K562 (cell line): ENCODE measurements around the gene UBALD2. TPM values are rescaled to one million over a fixed set of nuclear protein-coding genes. Genes with fewer than 3 reads are reported as not detected.

Source experiments
- CHD7 ChIP-seq: fragments of 200-600 bp; sonication (generic); IDR thresholded peaks from one replicate; pipeline ENCODE4 v1.6.1; 2012; ENCODE audit warnings: mild to moderate bottlenecking, low read depth, low read length, inconsistent platforms
- SRSF1 ChIP-seq: fragments of 200-400 bp; formaldehyde crosslinking; IDR thresholded peaks from 2 replicates; pipeline ENCODE4 v1.6.1; 2017; ENCODE audit warnings: mild to moderate bottlenecking, low read depth, low read length, moderate library complexity
- polyA plus RNA-seq, 8 experiments: library from polyadenylated mRNA; depleted of rRNA in 4 of 8; stranded (reverse) in 5 of 8; unstranded in 3 of 8; fragments of >200 nt; fragmentation: Nextera tagmentation in 2 of 8; fragmentation: Illumina TruSeq in 1 of 8; extraction: Ambion mirVana in 2 of 8; extraction: Trizol in 1 of 8; gene quantifications; 2 replicates each; pipeline versions ENCODE4 v1.2.1 to v1.2.3, GENCODE V29; 2011 to 2014; ENCODE audit warnings: inconsistent platforms in 1 of 8, missing spikeins in 1 of 8
- total RNA-seq, 7 experiments: library from RNA; depleted of rRNA in 6 of 7; stranded (reverse); fragments of >200 nt in 6 of 7; fragmentation: Illumina TruSeq in 2 of 7; extraction: Trizol in 2 of 7; gene quantifications; 2 replicates each; pipeline versions ENCODE4 v1.2.1 to v1.2.3, GENCODE V29; 2011 to 2021; ENCODE audit warnings: low replicate concordance in 1 of 7
- TF ChIP-seq, protein P1 (sequence below): fragments of 450-650 bp; IDR thresholded peaks from 2 replicates; pipeline ENCODE4 v1.6.1; 2016; ENCODE audit warnings: mild to moderate bottlenecking
- TF ChIP-seq, protein P2 (sequence below): fragments of 250-450 bp; sonication (Bioruptor Pico); IDR thresholded peaks from 2 replicates; pipeline ENCODE4 v1.5.1; 2021; ENCODE audit warnings: mild to moderate bottlenecking

Gene UBALD2
- total and polyA plus RNA-seq, 9 of the 15 experiments (the other 6 are each of a cell fraction or from before 2014, with no cell fraction given), result 2.3 to 94.1 (median 25.3) TPM

DNA sequence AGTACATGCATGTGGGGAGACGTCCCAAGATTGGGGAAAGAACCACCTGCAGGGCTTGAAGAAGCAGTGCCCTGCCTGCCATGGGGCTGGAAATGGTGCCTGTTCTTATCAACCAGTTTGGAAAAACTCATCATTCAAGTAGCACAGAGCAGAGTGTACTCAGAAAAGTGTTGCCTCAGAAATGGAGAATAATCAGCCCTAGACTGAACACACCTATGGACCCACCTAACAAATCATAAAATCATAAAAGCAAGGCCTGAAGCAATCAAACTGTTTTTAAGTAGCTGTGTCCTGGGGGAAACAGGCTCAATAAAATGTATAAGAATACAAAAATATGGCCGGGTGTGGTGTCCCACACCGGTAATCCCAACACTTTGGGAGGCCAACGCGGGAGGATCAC lies 31.7 kb downstream of the UBALD2 start (continued):
- TF ChIP-seq CHD7, result no peak
- TF ChIP-seq SRSF1, result no peak
- TF ChIP-seq, protein P1, sequence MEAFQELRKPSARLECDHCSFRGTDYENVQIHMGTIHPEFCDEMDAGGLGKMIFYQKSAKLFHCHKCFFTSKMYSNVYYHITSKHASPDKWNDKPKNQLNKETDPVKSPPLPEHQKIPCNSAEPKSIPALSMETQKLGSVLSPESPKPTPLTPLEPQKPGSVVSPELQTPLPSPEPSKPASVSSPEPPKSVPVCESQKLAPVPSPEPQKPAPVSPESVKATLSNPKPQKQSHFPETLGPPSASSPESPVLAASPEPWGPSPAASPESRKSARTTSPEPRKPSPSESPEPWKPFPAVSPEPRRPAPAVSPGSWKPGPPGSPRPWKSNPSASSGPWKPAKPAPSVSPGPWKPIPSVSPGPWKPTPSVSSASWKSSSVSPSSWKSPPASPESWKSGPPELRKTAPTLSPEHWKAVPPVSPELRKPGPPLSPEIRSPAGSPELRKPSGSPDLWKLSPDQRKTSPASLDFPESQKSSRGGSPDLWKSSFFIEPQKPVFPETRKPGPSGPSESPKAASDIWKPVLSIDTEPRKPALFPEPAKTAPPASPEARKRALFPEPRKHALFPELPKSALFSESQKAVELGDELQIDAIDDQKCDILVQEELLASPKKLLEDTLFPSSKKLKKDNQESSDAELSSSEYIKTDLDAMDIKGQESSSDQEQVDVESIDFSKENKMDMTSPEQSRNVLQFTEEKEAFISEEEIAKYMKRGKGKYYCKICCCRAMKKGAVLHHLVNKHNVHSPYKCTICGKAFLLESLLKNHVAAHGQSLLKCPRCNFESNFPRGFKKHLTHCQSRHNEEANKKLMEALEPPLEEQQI, result no peak
- TF ChIP-seq, protein P2, sequence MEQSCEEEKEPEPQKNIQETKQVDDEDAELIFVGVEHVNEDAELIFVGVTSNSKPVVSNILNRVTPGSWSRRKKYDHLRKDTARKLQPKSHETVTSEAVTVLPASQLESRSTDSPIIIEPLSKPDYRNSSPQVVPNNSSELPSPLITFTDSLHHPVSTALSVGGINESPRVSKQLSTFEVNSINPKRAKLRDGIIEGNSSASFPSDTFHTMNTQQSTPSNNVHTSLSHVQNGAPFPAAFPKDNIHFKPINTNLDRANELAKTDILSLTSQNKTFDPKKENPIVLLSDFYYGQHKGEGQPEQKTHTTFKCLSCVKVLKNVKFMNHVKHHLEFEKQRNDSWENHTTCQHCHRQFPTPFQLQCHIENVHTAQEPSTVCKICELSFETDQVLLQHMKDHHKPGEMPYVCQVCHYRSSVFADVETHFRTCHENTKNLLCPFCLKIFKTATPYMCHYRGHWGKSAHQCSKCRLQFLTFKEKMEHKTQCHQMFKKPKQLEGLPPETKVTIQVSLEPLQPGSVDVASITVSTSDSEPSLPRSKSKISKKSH (CRISPR knock-in tag), result no peak
